Neural cell (in vitro differentiated cells): ENCODE data around the gene CHST11. TPM values are rescaled to one million over a fixed set of nuclear protein-coding genes. Genes with fewer than 3 reads are reported as not detected.

Experiments used
- H2AFZ ChIP-seq: fragments of 200-600, 300-800 bp; sonication (generic), shearing (Covaris generic); 2 replicates; pipeline ENCODE4 v1.6.0; 2014; ENCODE audit warnings: low read depth, mild to moderate bottlenecking, antibody characterized with exemption, low read length, moderate library complexity
- H3F3A ChIP-seq: fragments of 200-600 bp; shearing (Covaris generic); 2 replicates; pipeline ENCODE4 v1.6.1; 2016; ENCODE audit warnings: mild to moderate bottlenecking, moderate library complexity, mixed read lengths, antibody characterized with exemption, low read length; ENCODE audit not compliant: insufficient read depth, poor library complexity, severe bottlenecking
- H3K27ac ChIP-seq: fragments of 200-600, 300-800 bp; sonication (generic), shearing (Covaris generic); 2 replicates; pipeline ENCODE4 v1.5.1; 2014; ENCODE audit warnings: mild to moderate bottlenecking, low read length, moderate library complexity
- H3K27me3 ChIP-seq: fragments of 300-800, 200-600 bp; sonication (generic), shearing (Covaris generic); 2 replicates; pipeline ENCODE4 v1.6.0; 2014; ENCODE audit warnings: mild to moderate bottlenecking, low read depth, low read length, moderate library complexity; ENCODE audit not compliant: insufficient read depth
- H3K36me3 ChIP-seq: fragments of 300-800, 200-600 bp; sonication (generic), shearing (Covaris generic); 2 replicates; pipeline ENCODE4 v1.5.1; 2014; ENCODE audit warnings: mild to moderate bottlenecking, antibody characterized with exemption, low read length, moderate library complexity; ENCODE audit not compliant: insufficient read depth
- H3K4me2 ChIP-seq: fragments of 300-800, 200-600 bp; sonication (generic), shearing (Covaris generic); 2 replicates; pipeline ENCODE4 v1.6.0; 2014; ENCODE audit warnings: mild to moderate bottlenecking, low read length
- H3K4me3 ChIP-seq: fragments of 300-800, 200-600 bp; sonication (generic), shearing (Covaris generic); 2 replicates; pipeline ENCODE4 v1.5.1; 2014; ENCODE audit warnings: mild to moderate bottlenecking, low read length, moderate library complexity
- H3K79me2 ChIP-seq: fragments of 200-600 bp; shearing (Covaris generic); replicated peaks from 2 replicates; pipeline ENCODE4 v1.6.0; 2014; ENCODE audit warnings: mild to moderate bottlenecking, low read length, moderate library complexity; ENCODE audit not compliant: insufficient read depth
- H3K9ac ChIP-seq: fragments of 300-800, 200-600 bp; sonication (generic), shearing (Covaris generic); 2 replicates; pipeline ENCODE4 v1.6.1; 2016; ENCODE audit warnings: mild to moderate bottlenecking, low read length, mixed read lengths
- H3K9me2 ChIP-seq: fragments of 200-600 bp; shearing (Covaris generic); 2 replicates; pipeline ENCODE4 v1.6.1; 2016; ENCODE audit warnings: mild to moderate bottlenecking, low read length, mixed read lengths; ENCODE audit not compliant: insufficient read depth
- H3K9me3 ChIP-seq: fragments of 200-600, 300-800 bp; sonication (generic), shearing (Covaris generic); 2 replicates; pipeline ENCODE4 v1.6.1; 2016; ENCODE audit warnings: mild to moderate bottlenecking, mixed run types, low read length, moderate library complexity, mixed read lengths
- H4K20me1 ChIP-seq: fragments of 200-600 bp; shearing (Covaris generic); 2 replicates; pipeline ENCODE4 v1.6.1; 2016; ENCODE audit warnings: mild to moderate bottlenecking, mixed run types; ENCODE audit not compliant: insufficient read depth
- CTCF ChIP-seq: fragments of 450-650 bp; IDR thresholded peaks from 2 replicates; pipeline ENCODE4 v1.5.1; 2014; ENCODE audit warnings: antibody characterized with exemption, mild to moderate bottlenecking, moderate library complexity; ENCODE audit not compliant: poor library complexity, severe bottlenecking
- EP300 ChIP-seq: fragments of 450-650 bp; conservative IDR thresholded peaks from 2 replicates; pipeline ENCODE4 v1.6.1; 2014; ENCODE audit warnings: antibody characterized with exemption, mild to moderate bottlenecking, moderate library complexity; ENCODE audit not compliant: poor library complexity, severe bottlenecking
- EZH2 ChIP-seq: fragments of 200-600, 300-800 bp; shearing (Covaris generic), sonication (generic); IDR thresholded peaks from 2 replicates; pipeline ENCODE4 v1.6.1; 2014; ENCODE audit warnings: antibody characterized with exemption, low read length, borderline replicate concordance, mild to moderate bottlenecking; ENCODE audit not compliant: insufficient read depth, poor library complexity, severe bottlenecking
- MXI1 ChIP-seq: fragments of 450-650 bp; conservative IDR thresholded peaks from 2 replicates; pipeline ENCODE4 v1.6.1; 2014; ENCODE audit warnings: antibody characterized with exemption, mild to moderate bottlenecking; ENCODE audit not compliant: poor library complexity, severe bottlenecking
- POLR2AphosphoS5 ChIP-seq: IDR thresholded peaks from 2 replicates; pipeline ENCODE4 v1.6.1; 2012
- RAD21 ChIP-seq: fragments of 450-650 bp; conservative IDR thresholded peaks from 2 replicates; pipeline ENCODE4 v1.6.1; 2014; ENCODE audit warnings: antibody characterized with exemption, mild to moderate bottlenecking, moderate library complexity
- REST ChIP-seq: IDR thresholded peaks from 2 replicates; pipeline ENCODE4 v1.6.1; 2012; ENCODE audit warnings: borderline replicate concordance
- SMC3 ChIP-seq: fragments of 450-650 bp; conservative IDR thresholded peaks from 2 replicates; pipeline ENCODE4 v1.6.1; 2014; ENCODE audit warnings: antibody characterized with exemption, mild to moderate bottlenecking, moderate library complexity; ENCODE audit not compliant: poor library complexity
- TAF1 ChIP-seq: IDR thresholded peaks from 2 replicates; pipeline ENCODE4 v1.6.1; 2012; ENCODE audit warnings: low read depth
- polyA plus RNA-seq: library from polyadenylated mRNA; depleted of rRNA; stranded (reverse); fragments of >200 nt; gene quantifications from 2 replicates; pipeline ENCODE4 v1.2.3, GENCODE V29; 2014

The CHST11 gene
- polyA plus RNA-seq, 1 donor from 2014 or later = 15.0 TPM

GRCh38 chr12:104623883-104624282, 167.1 kb downstream of the CHST11 start:
- Histone ChIP-seq H3K36me3 (no peaks in the 10 kb centered on the region), H3K27ac (peak overlapping the region; percentile 50), H3F3A (no peaks in the 10 kb centered on the region), H3K4me3 (peak overlapping the region; percentile 49), H3K79me2 (no peaks in the 10 kb centered on the region), H2AFZ (no peak overlapping the region), H3K4me2 (no peak overlapping the region), H3K9ac (peak overlapping the region; percentile 15), H4K20me1 (no peaks in the 10 kb centered on the region), H3K27me3 (no peaks in the 10 kb centered on the region), H3K9me2 (no peaks in the 10 kb centered on the region), H3K9me3 (no peaks in the 10 kb centered on the region)
- TF ChIP-seq EZH2 (no peak), SMC3 (no peak), EP300 (no peak), POLR2AphosphoS5 (no peak), CTCF (no peak)

- H3K27me3 ChIP-seq = no peaks in the 10 kb centered on the region
- no peaks in the 10 kb centered on the region for H3K36me3 ChIP-seq
- no peaks in the 10 kb centered on the region for H3K9me2 ChIP-seq
- no peaks in the 10 kb centered on the region for H3F3A ChIP-seq
- no peaks in the 10 kb centered on the region for H3K9me3 ChIP-seq
- peak overlapping the region; percentile 15 for H3K9ac ChIP-seq
- H4K20me1 ChIP-seq = no peaks in the 10 kb centered on the region
- H3K4me2 ChIP-seq = no peak overlapping the region
- no peak overlapping the region for H2AFZ ChIP-seq
- H3K79me2 ChIP-seq = no peaks in the 10 kb centered on the region
- no peak for TF ChIP-seq TAF1
- no peak for TF ChIP-seq CTCF
- TF ChIP-seq POLR2AphosphoS5 = no peak
- no peak for TF ChIP-seq EZH2
- TF ChIP-seq REST = no peak
- TF ChIP-seq RAD21 = no peak
- no peak for TF ChIP-seq EP300
- no peak for TF ChIP-seq MXI1
- no peak for TF ChIP-seq SMC3
- H3K27ac ChIP-seq = peak overlapping the region; percentile 50
- peak overlapping the region; percentile 49 for H3K4me3 ChIP-seq
Measured at GRCh38 chr12:104624529-104624928, 167.8 kb downstream of the CHST11 start.
